ENCODE data around the gene DTWD2. TPM values are rescaled to one million over a fixed set of nuclear protein-coding genes. Genes with fewer than 3 reads are reported as not detected.
"Not testable (repeated sequence)": the region's sequence is repeated elsewhere in the genome, so short reads cannot be mapped to it uniquely, and the experiment has no call there.

Gene DTWD2
- total RNA-seq, 3 donors from 2014 or later, result 6.4 to 23.1 (median 14.1) TPM

DNA sequence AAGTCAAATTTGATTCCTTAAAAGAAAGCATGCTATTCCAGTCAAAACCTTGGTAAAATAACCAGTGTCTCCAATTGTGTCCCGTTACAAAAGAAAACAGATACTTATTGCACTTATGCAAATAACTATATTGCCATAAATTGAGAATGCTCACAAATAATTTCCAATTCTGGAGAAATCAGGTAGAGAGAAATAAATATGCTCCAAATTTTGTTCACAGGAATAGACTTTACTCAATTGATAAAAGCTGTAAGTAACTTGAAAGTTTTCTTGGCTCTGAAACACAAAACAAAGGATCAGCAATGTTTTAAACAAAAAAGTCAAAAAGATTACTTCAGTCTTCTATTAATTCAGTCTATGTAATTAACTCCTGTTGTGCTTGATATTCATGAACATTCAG lies 7.8 kb upstream of the DTWD2 start:
- TF ChIP-seq POLR2AphosphoS5 (IDR thresholded peaks at IDR 0.05), result no peak
- no peak for TF ChIP-seq POLR2A (IDR thresholded peaks at IDR 0.05)
- TF ChIP-seq, protein P1, sequence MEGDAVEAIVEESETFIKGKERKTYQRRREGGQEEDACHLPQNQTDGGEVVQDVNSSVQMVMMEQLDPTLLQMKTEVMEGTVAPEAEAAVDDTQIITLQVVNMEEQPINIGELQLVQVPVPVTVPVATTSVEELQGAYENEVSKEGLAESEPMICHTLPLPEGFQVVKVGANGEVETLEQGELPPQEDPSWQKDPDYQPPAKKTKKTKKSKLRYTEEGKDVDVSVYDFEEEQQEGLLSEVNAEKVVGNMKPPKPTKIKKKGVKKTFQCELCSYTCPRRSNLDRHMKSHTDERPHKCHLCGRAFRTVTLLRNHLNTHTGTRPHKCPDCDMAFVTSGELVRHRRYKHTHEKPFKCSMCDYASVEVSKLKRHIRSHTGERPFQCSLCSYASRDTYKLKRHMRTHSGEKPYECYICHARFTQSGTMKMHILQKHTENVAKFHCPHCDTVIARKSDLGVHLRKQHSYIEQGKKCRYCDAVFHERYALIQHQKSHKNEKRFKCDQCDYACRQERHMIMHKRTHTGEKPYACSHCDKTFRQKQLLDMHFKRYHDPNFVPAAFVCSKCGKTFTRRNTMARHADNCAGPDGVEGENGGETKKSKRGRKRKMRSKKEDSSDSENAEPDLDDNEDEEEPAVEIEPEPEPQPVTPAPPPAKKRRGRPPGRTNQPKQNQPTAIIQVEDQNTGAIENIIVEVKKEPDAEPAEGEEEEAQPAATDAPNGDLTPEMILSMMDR (IDR thresholded peaks at IDR 0.05), result no peak
- intact Hi-C loops (cut with DNase I; ENCODE audit: low total_unique reads), result no loop called here
- Histone ChIP-seq H3K36me3 (no peaks in the 10 kb centered on the region), H3K27ac (no peak overlapping the region), H3K4me1 (no peaks in the 10 kb centered on the region), H3K4me3 (no peak overlapping the region), H3K9me3 (peaks cover 3 to 23% of the 10 kb centered on the region in 2 donors), H3K27me3 (no peaks in the 10 kb centered on the region)
- DNase-seq (ENCODE audit: low spot score in 2 of 2), result no peak

DNA sequence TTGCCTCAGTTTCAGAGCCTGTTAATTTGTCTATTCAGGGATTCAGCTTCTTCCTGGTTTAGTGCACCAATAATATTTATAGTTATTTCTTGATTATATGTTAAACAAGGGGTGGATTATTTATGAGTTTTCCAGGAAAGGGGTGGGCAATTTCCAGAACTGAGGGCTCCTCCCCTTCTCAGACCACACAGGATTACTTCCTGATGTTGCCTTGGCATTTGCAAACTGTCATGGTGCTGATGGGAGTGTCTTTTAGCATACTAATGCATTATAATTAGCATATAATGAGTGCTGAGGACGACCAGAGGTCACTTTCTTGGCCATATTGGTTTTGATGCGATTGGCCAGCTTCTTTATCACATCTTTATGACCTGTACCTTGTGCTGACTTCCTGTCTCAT lies 6.2 kb upstream of the DTWD2 start:
- intact Hi-C loops (cut with DNase I; ENCODE audit: low total_unique reads), result no loop called here
- H3K4me1 ChIP-seq, result no peaks in the 10 kb centered on the region
- H3K4me3 ChIP-seq, result no peak overlapping the region
- H3K36me3 ChIP-seq, result no peaks in the 10 kb centered on the region
- DNase-seq (ENCODE audit: low spot score in 2 of 2), result no peak
- no peak overlapping the region for H3K27ac ChIP-seq
- H3K9me3 ChIP-seq, result peaks cover 3 to 23% of the 10 kb centered on the region in 2 donors
- TF ChIP-seq POLR2AphosphoS5 (IDR thresholded peaks at IDR 0.05) (no peak), POLR2A (IDR thresholded peaks at IDR 0.05) (no peak)
- TF ChIP-seq, protein P1 (IDR thresholded peaks at IDR 0.05), result no peak
- no peaks in the 10 kb centered on the region for H3K27me3 ChIP-seq

DNA sequence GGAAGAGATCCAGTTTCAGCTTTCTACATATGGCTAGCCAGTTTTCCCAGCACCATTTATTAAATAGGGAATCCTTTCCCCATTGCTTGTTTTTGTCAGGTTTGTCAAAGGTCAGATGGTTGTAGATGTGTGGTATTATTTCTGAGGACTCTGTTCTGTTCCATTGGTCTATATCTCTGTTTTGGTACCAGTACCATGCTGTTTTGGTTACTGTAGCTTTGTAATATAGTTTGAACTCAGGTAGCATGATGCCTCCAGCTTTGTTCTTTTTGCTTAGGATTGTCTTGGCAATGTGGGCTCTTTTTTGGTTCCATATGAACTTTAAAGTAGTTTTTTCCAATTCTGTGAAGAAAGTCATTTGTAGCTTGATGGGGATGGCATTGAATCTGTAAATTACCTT lies 4.8 kb upstream of the DTWD2 start:
- H3K27ac ChIP-seq; intact Hi-C loops (cut with DNase I; ENCODE audit: low total_unique reads); H3K36me3 ChIP-seq; DNase-seq (ENCODE audit: low spot score in 2 of 2); H3K4me1 ChIP-seq; H3K27me3 ChIP-seq; H3K4me3 ChIP-seq: not testable (repeated sequence)
- peaks cover 0 to 23% of the 10 kb centered on the region in 2 donors for H3K9me3 ChIP-seq

DNA sequence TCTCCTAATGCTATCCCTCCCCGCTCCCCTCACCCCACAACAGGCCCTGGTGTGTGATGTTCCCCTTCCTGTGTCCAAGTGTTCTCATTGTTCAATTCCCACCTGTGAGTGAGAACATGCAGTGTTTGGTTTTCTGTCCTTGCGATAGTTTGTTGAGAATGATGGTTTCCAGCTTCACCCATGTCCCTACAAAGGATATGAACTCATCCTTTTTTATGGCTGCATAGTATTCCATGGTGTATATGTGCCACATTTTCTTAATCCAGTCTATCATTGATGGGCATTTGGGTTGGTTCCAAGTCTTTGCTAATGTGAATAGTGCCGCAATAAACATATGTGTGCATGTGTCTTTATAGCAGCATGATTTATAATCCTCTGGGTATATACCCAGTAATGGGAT lies 3.7 kb upstream of the DTWD2 start:
- H3K4me1 ChIP-seq; DNase-seq (ENCODE audit: low spot score in 2 of 2); intact Hi-C loops (cut with DNase I; ENCODE audit: low total_unique reads); H3K4me3 ChIP-seq; H3K36me3 ChIP-seq; H3K27me3 ChIP-seq; H3K27ac ChIP-seq: not testable (repeated sequence)
- peaks cover 0 to 23% of the 10 kb centered on the region in 2 donors for H3K9me3 ChIP-seq

DNA sequence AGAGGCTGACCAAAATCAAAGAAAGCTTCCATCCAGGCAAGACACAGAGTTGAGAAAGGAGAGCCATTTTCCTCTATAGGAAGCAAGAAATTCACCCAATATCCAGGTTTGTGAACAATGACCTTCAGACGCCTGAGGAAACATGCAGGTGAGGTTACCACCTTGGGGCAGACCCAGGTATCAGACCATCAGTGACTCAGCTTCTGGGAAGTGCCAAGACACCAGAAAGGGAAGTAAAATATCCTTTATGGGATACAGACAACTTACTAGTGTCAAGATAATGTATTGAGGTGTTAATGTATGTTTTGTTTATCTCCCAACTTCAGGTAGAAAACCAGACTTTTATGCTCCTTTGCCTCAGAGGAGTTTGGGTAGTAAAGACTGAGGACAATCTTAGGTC lies 2.2 kb upstream of the DTWD2 start:
- intact Hi-C loops (cut with DNase I; ENCODE audit: low total_unique reads), result no loop called here
- Histone ChIP-seq H3K4me1 (no peaks in the 10 kb centered on the region), H3K36me3 (no peaks in the 10 kb centered on the region), H3K9me3 (peaks cover 0 to 8% of the 10 kb centered on the region in 2 donors), H3K27ac (no peak overlapping the region), H3K27me3 (no peaks in the 10 kb centered on the region), H3K4me3 (no peak overlapping the region)
- TF ChIP-seq, protein P1 (IDR thresholded peaks at IDR 0.05), result no peak
- TF ChIP-seq POLR2AphosphoS5 (IDR thresholded peaks at IDR 0.05) (no peak), POLR2A (IDR thresholded peaks at IDR 0.05) (no peak)
- no peak for DNase-seq (ENCODE audit: low spot score in 2 of 2)

DNA sequence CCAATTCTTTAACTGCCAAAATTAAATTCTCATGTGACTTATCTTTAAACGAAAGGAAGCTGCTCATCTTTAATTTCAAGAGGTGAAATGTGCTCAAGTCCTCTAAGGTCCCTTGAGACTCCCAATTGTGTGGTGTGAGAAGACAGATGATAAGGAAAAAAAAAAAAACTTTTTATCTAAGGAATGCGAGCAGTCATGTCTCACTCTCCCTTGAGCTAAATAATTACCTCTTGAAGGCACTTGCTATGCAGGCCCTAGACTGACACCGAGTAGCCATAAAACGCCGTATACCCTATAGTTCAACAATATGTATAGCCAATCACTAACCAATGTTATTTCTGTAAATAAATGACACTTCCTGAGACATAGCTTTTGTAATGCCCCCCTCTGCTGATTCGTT lies 1.5 kb upstream of the DTWD2 start:
- TF ChIP-seq, protein P1 (IDR thresholded peaks at IDR 0.05), result no peak
- no peak for TF ChIP-seq POLR2AphosphoS5 (IDR thresholded peaks at IDR 0.05)
- TF ChIP-seq POLR2A (IDR thresholded peaks at IDR 0.05), result no peak
- no peak for DNase-seq (ENCODE audit: low spot score in 2 of 2)
- intact Hi-C loops (cut with DNase I; ENCODE audit: low total_unique reads), result loop anchor here (10.0 kb wide), 1 partner anchor 425 kb away; no protein-coding TSS in a partner anchor
- Histone ChIP-seq H3K27me3 (no peaks in the 10 kb centered on the region), H3K36me3 (no peaks in the 10 kb centered on the region), H3K4me3 (no peak overlapping the region), H3K9me3 (peaks cover 0 to 3% of the 10 kb centered on the region in 2 donors), H3K27ac (no peak overlapping the region), H3K4me1 (no peaks in the 10 kb centered on the region)
